Stimulated activated CD8-positive, alpha-beta memory T cell treated with anti-CD3 and anti-CD28 coated beads, Interleukin-2, amount 100 ng/mL, for 48 hours (primary cell): ENCODE results near the gene CNMD.

Experiments
- DNase-seq, 2 donors: peaks; one replicate each; pipeline ENCODE4 v3.0.0-alpha.2; 2020; ENCODE audit warnings: low read depth in 2 of 2

Gene CNMD

DNA sequence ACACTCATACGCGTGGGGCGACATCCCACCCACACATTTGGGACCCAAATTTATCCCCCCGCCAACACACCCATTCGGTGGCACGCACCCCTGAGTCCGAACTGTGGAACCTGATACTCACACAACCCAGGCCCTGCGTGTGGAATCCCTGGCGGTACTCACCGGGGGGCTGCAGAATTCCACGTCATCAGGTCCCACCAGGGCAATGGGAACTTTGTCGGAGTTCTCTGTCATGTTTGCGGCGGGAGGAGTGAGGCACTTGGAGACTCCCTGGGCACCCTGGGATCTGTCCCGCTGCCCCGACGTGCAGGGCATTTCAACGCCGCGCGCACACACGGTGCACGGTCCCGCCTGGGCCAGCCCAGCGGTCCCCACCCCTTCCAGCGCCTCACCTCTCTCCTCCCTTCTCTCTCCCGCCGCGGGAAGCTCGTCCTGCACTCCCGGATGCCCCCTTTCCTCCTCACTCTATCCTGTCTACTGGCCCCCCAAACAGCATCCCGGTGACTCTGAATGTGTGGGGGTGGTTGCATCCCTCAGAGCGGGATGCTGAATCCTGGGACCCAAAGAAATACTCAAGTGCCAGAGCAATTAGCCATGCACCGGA, at the start of gene CNMD:
Gene CNMD, minus strand, starts transcription at position 353 of the 604 bp plus-strand sequence. Its CDS starts 119 bp downstream, at position 234.
- DNase-seq, result no peak

DNA sequence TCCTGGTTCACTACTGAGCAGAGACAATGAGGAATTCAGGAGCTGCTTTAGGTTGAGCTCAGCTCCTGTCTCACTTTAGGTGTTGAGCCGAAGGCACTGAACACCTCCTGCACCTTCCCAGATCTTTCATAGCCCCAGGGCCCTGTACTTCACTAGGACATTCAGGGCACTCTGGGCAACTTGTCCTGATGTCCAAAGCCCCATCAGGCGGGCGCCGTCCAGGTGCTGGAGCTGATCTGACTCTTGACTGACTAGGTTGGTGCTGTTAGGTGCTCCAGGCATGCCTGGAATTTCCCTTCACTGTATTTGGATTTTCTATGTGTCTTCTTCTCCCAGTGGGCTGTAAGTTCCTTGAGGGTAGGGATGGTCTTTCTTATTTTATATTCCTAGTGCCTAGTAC, 48.4 kb upstream of the CNMD start:
- no peak for DNase-seq

DNA sequence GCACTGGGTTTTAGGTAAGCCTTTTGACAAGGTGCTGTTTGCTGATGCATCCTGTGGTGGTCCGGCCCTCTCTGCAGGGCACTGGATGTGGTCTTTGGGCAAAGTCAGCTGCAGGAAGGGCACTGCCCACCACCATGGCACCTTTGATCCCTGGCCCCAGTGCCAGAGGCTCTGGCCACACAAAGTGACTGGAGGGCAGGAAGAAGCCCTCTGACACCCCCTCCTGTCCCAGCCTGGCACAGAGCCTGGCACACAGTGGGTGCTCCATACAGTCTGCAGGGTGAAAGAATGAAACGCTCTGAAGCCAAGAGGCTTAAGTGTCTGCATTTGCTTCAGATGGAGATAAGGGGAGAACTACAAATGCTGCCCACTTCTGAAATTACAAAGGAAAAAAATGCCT, 47.6 kb upstream of the CNMD start:
- DNase-seq, result no peak

DNA sequence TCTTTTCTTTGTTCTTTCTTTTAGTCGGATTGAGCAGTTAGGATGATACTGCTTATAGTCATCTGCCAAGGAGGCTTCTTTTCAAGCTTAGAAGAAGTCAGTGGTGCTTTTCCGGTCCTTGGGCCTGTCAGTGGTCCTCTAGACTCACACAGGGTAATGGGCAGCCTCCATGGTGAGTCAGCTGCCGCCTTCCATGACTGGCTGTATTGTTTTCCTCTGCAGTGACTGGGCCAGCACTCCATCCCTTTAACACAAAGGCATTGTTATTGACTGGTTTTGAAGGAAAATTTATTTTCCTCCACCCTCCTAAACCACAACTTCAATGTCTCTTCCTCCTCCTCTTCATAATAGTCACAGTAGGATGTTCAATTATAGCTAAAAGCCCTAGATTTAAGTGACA, 47.1 kb upstream of the CNMD start:
- DNase-seq, result no peak

DNA sequence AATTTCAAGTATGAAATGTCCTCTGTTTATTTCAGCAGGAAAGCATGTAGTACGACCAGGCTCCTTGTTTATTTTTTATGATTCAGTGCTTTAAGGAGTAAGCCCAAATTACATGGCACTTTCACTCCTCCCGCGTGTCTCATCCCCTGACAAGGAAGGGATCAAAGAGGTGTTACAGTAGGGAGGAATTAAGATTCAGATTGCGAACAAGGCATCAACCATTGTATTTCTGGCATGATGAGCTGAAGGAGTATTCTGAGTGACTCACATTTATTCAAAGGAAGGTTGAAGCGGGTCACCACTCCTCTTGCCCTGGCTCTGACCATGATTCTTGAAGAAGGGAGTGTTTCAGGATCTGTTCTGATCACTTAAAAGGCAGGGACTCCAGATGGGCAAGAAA, 46.1 kb upstream of the CNMD start:
- no peak for DNase-seq

DNA sequence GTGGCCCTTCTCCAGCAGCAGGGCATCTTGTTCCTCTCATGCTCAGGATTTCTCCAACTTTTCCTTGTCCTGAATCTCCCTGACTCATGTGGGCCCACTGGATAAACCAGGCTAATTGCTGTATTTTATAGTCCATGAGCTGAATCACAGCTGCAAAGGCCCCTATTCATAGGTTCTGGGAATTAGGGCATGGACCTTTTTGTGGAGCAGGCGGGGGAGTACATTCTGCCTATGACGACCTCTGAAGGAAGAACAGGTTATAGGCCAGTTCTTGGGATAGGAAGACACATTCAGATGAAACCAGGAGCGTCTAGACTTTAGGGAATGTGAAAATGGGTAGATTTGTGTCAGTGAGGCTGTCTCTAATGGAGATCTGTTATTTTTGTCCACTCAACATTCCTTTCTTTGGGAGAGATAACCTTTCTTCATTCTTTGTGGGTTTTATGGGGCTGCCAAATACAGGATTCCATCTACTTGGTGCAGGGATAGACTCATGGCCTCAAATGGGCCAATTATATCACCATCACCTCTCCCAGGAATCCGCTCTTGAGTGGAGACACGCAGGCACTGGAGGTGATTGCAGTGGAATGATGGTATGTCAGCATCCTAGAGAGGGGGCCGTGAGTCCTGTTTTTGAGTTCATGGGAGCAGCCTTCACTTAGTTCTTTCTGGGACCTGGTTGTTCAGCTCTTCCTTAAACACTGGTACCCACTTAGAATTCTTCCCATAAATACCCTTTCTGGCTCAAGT, 45.1 kb upstream of the CNMD start:
- DNase-seq, result no peak

DNA sequence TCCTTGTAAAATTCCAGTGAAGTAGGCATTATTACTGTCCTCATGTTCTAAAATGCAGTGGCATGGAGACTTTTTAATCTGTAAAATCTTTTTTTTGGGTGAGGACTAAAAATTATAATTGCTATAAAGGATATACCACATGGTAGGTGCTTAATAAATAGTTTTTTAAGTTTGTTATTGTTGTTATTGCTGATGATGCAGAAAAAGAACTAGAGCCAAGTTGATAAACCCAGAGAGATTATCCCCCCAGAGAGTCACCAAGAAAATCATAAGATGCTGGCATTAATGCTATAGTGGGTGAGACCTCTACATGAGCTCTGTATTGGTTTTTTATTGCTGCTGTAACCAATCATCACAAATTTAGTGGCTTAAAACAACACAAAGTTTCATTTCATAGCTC, 44.3 kb upstream of the CNMD start:
- no peak for DNase-seq

DNA sequence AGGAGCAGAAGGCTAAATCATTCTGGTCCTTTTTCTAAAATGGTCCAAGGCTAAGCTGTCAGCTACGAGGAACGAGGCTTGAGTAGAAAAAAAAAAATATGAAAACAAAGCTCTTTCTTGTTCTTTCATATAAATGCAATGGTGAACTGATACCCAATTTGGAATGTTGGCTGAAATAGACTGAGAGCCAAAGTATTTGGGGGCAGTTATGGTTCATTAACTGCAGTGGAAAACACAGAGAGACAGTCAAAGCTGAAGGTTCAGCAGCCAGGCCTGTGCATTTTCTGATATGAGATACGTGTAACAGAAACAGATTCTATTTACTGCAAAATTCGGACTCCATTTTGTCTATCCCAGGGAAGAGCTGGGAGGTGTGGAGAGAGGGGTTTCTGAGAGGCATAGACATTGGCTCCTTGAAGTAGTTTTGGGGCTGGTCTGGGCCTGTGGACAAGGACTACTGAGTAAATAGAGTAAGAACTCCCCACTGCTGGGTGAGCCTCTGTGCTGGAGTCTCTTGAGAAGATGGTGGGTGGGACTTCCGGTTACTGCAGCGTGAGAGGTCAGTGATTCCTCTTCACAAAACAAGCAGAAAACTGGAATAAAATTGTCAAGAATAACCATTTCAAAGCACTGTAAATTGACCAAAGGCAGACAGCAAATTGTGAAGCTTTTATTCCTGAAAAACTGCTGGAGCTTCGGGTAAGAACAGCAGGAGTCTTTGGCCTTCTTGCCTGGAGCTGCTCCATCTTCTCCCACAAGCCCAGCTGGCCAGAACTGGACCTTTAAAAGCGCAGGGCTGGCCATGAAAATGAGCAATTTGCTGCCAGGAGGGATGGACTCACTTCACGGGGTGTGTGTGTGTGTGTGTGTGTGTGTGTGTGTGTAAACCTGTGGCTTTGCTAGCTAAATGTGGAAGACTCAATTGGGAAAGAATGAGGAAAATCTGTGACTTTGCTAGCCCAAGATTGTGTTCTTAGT, 43.1 kb upstream of the CNMD start:
- DNase-seq, result no peak

DNA sequence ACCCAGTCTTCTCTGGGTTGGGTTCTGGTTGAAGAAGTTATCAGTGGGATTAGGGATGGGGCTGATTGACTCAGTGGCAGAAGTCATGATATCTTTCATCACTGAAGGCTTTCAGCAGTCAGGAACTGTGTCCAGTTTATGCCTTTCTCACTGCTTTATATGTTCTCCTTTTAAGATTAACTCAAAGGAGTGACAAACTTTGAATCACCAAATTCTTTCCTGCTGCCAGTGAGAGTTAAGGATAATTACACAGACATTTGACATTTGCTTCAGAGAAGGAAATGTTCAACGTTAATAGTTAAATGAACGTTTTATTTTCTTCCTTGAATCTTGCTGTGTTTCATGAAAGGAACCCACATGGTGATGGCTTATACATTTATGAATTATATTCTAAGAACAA, 41.0 kb upstream of the CNMD start:
- no peak for DNase-seq

DNA sequence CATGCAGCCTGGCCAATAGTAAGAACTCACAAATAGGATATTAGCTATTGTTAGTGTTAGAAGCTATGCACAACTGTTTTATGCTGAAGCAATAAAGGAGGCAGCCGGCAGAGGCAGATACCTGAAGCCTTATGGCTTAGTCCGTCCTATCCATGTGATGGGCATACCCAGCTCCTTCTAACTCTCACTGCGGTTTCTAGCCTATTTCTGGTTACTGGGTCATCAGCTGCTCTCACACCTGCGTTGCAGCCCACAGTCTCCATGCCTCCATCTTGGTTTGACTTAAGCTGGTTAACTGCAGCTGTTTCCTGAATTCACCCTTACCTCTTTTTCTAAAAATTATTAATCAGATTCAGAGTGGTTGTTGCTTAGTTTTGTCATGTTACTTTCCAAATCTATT, 40.5 kb upstream of the CNMD start:
- no peak for DNase-seq

DNA sequence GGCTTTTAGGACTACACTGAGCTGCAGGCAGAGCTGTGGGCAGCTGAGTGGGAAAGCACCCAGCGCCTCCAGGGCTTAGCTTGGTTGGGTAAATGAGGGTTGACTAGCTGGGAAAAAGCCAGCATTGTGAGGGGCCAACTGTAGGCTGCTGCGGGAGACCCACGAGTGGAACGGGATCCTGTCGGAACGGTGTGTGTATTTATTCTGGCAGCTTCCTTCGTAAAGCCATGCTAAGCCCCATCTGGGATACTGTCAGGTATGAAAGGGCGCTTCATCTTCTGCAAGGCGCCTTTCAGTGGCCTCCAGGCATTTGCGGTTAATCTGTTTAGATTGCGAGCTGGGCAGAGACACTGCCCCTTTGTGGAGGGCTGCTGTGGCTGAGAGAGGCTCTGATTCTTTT, 39.5 kb upstream of the CNMD start:
- no peak for DNase-seq

DNA sequence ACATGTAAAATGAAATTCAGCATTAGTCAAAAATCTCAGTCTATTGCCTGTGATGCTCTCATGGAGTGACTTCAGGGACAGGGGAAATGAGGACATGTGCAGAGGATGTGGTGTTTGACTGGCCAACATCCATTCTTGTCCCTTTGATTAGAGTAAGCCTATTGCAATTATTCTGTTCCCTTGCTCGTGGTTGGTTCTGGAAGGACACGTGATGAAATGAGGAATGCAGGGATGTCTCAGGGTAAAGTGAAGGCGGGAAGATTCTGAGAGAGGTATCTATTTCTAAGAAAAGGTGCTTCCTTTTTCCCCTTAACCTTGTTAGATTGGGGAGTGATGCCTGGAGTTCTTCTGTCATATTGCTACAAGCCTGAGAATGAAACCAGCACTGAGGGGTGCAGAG, 37.1 kb upstream of the CNMD start:
- DNase-seq, result no peak

DNA sequence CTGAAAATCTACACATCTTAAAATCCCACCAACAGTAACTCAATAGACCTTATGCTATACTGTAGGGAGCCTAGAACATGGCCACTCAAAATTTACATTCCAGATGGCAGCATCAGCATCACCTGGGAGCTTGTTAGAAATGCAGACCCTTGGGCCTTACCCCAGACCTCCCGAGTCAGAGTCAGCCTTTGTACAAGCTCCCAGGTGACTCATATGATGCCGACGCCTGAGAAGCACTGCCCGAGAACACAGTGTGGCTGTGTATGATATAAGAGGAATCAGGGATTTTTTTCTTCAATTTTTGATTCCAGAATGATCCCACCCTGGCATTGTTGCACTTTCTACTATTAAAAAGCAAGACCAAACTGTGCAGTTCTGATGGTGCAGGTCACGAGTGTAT, 35.9 kb upstream of the CNMD start:
- no peak for DNase-seq

DNA sequence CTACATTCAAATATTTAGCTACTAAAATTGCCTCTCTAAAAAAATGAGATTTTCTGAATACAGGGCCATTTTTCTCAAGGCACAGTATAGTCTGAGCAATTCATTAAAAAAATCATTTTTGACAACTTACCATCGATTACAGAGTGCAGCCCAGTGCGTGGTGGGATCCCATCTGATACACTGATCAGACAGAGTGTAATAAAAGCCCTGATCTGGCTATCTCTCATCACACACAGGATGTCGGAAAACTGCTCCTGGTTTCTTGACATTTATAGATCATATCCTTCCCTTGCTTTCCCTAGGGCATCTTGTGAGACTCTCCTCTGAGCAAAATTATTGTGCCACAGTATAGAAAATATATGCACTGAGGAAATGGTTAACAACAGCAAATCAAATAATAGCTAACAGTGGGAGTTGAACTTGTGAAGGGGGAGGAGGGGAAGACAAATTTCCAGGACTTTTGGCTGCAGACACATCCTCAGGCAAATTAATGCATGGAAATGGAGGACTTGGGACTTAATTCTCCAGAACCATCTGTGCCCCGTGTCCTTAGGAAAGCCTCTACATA, 28.4 kb upstream of the CNMD start:
- DNase-seq, result no peak

DNA sequence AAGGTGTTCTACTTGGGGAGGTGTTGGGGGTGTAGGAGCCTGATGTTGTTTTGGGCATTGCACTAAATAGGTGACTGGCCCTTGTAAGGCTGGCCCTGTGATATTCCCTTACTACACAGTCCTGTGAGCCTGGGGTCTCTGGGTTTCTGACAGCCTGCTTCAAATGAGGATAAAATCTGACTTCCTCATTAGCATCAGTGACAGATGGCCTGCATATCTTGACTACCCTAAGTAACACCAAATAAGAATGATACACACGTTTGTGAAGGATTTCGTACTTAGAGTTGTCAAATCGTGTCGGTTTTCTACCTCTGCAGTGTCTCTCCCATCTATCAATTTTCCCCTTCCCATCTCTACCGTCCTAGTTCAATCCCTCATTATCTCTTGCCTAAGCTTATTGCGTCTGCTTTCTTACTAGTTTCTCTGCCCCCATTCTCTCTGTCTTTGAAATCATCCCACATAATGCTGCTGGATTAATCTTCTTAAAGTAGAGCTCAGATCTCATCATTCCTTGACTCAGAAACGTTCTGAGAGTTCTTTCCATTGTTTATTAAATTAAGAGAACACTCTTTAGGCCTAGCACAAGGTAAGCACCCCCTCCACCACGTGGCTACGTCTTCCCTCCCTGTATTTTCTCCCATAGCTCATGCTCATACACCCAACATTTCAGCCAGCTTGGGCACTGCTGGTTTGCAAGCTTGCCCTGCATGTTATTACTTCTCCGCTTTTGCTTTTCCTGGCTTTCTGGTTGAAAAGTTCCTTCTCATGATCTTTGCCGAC, 26.2 kb upstream of the CNMD start:
- DNase-seq, result no peak

DNA sequence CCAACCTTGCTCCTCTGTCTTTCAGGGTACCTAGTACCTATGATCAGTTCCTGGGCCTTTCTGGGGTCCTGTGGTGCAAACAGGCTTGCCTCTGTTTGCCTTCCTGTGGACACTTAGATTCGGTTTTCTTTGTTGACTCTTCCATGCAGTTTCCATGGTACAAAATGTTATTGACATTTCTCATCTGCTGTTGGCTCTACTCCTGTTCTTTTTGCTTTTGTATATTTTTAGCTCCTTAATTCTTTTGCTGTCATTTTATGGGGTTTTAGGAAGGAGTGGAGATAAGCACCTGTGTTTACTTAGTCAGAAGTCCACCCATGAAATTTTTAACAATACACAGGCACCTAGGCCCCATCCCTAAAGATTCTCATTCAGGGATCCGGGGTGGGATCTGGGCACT, 20.5 kb upstream of the CNMD start:
- DNase-seq, result no peak

DNA sequence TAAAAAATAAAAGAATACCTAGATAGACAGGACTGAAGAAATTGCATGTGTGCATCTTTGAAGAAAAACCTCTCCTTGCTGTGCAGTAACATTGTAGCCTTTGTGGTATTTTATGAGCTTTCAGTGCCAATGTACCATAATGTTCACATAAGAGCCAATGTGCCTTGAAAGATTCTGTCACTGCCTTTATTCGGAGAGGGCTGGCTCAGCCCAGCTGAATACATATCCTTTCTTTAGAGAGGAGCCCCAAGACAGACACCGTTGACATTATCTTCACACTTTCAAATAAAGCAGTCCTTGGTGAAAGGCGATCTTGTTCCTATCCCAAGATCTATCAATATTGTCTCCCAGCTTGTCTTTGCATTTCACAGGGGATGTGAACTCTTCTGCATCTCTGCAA, 18.5 kb upstream of the CNMD start:
- DNase-seq, result no peak

DNA sequence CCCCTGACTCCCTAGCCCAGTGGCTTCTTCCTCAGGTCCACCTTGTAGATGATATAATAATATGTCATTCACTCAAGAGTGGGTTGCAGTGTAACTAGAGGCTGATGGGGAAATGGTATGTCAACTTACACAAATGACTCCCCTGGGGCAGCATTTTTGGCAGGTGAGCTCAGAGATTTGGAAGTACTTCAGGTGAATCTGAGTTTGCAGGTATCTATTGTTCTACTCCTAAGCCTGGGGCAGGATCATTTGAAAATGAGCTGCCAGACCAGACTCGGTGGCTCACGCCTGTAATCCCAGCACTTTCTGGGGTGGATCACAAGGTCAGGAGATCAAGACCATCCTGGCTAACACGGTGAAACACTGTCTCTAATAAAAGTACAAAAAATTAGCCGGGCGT, 11.6 kb upstream of the CNMD start:
- DNase-seq, result no peak

DNA sequence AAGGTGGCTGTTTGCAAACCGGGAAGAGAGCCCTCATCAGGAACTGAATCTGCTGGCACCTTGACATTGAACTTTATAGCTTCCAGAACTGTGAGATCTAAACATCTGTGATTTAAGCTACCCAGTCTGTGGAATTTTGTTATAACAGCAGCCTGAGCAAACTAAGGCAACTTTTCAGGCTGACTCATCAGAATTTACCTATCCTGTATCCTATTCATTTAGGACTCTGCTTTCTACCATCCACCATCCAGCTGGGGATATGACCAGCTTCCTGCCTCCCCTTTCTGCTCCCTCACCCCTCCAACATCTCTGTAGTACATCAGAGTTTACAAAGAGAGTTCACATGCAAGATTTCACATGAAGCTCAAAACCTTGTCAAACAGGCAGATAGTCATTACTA, 11.1 kb upstream of the CNMD start:
- no peak for DNase-seq

DNA sequence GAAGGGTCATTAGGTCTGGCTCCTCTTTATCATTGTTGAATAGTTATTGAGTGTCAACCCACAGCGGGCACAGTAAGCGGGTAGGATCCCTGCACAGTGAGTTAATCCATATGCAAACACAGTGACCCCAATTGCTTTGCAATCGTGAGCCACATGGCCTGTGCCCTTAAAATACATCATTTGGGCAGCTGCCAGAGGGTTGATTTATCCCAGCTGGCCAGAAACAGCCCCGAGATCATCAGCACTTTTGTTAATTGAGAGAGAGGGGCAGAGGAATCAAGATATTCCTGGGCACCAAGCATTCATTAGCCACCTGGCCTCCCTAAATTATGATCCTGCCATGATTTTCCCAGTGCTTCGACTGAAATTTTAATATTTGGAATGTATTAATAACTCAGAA, 9.8 kb upstream of the CNMD start:
- DNase-seq, result no peak

DNA sequence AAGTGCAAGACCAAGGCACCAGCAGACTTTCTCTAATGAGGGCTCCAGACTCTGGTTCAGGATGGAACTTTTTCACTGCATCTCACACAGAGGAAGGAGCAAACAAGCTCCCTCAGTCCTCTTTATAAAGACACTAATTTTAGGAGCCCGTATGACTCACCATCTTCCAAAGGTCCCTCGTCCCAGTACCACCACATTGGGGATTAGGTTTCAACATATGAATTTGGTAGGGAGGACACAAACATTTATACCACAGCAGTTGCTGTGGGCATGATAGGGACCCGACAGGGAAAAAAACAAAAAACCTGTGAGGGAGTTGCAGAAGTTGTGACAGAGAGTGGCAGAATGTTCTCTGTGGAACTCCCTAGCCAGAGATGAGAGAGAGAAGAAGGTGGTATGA, 6.5 kb upstream of the CNMD start:
- no peak for DNase-seq
